Measurements from ENCODE around the gene PIAS4.

PIAS4 gene

DNA sequence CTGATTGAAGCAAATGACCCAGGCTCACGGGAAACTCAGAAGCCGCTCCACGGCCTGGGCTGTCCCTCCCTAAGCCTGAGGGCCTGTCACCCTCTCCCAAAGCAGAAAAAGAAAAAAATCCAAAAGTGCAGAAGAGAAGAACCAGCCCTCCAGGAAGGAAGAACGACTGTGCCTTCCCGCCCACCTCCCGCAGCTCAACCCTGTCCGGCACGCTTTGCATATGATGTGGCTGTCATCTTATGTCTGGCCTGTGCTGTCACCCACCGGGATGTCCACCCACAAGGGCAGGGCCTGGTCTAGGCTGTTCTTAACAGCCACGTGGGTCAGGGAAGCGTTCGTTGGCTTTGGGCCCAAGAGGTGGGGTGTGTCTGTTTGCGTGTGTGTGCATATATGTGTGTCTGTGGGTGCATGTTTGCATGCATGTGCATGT, 45.5 kb downstream of the PIAS4 start:
- no peaks in the 10 kb centered on the region for H3K9me3 ChIP-seq (ENCODE audit: control extremely low read depth in 1 of 5, control insufficient read depth in 4 of 5, insufficient read depth in 2 of 5, low read depth in 1 of 5, low read length in 4 of 5)
- no peaks in the 10 kb centered on the region for H3K27me3 ChIP-seq (replicated peaks in 2 of 5; ENCODE audit: control insufficient read depth in 4 of 5, insufficient read depth in 5 of 5, low read length in 4 of 5)
- no peak for DNase-seq
- peaks cover 11 to 69% (median 48%) of the 10 kb centered on the region in 4 experiments for H3K36me3 ChIP-seq (ENCODE audit: control insufficient read depth in 4 of 4, insufficient read depth in 4 of 4, low read length in 3 of 4)
- ChIA-PET CTCF (no interaction called here), POLR2A (no interaction called here)
- H3K4me1 ChIP-seq (ENCODE audit: control extremely low read depth in 1 of 4, control insufficient read depth in 4 of 4, insufficient read depth in 4 of 4, low read length in 3 of 4): peaks cover 0 to 17% (median 14%) of the 10 kb centered on the region in 4 experiments
- peak overlapping the region; percentile 25 to 29 for H3K27ac ChIP-seq (ENCODE audit: insufficient read depth in 1 of 2, low read depth in 1 of 2, low read length in 2 of 2, poor library complexity in 1 of 2, severe bottlenecking in 2 of 2)
- H3K4me3 ChIP-seq (ENCODE audit: control insufficient read depth in 1 of 7, extremely low read depth in 1 of 7, insufficient read depth in 4 of 7, low read depth in 2 of 7, low read length in 6 of 7): peak overlapping the region in 1 of 7 experiments; percentile 25
- WGBS (ENCODE audit: insufficient coverage): 70% methylated on average over 13 of the region's 13 CpGs

GRCh38 chr19:4053423-4054324, 46.1 kb downstream of the PIAS4 start:
- Histone ChIP-seq H3K36me3 (ENCODE audit: control insufficient read depth in 4 of 4, insufficient read depth in 4 of 4, low read length in 3 of 4) (peaks cover 11 to 66% (median 45%) of the 10 kb centered on the region in 4 experiments), H3K27ac (ENCODE audit: insufficient read depth in 1 of 2, low read depth in 1 of 2, low read length in 2 of 2, poor library complexity in 1 of 2, severe bottlenecking in 2 of 2) (no peak overlapping the region), H3K4me1 (ENCODE audit: control extremely low read depth in 1 of 4, control insufficient read depth in 4 of 4, insufficient read depth in 4 of 4, low read length in 3 of 4) (peaks cover 0 to 24% (median 18%) of the 10 kb centered on the region in 4 experiments), H3K4me3 (ENCODE audit: control insufficient read depth in 1 of 7, extremely low read depth in 1 of 7, insufficient read depth in 4 of 7, low read depth in 2 of 7, low read length in 6 of 7) (no peak overlapping the region), H3K9me3 (ENCODE audit: control extremely low read depth in 1 of 5, control insufficient read depth in 4 of 5, insufficient read depth in 2 of 5, low read depth in 1 of 5, low read length in 4 of 5) (no peaks in the 10 kb centered on the region), H3K27me3 (replicated peaks in 2 of 5; ENCODE audit: control insufficient read depth in 4 of 5, insufficient read depth in 5 of 5, low read length in 4 of 5) (no peaks in the 10 kb centered on the region)
- ChIA-PET CTCF (no interaction called here), POLR2A (no interaction called here)
- WGBS (ENCODE audit: insufficient coverage): 93% methylated on average over 72 of the region's 82 CpGs
- DNase-seq: no peak

- POLR2A ChIA-PET: interaction anchor here (0.6 kb wide), 1 partner anchor 71 kb away, joined by 3 read pairs; no protein-coding TSS in a partner anchor
- peaks cover 0 to 32% (median 26%) of the 10 kb centered on the region in 4 experiments for H3K4me1 ChIP-seq (ENCODE audit: control extremely low read depth in 1 of 4, control insufficient read depth in 4 of 4, insufficient read depth in 4 of 4, low read length in 3 of 4)
- H3K27ac ChIP-seq (ENCODE audit: insufficient read depth in 1 of 2, low read depth in 1 of 2, low read length in 2 of 2, poor library complexity in 1 of 2, severe bottlenecking in 2 of 2): no peak overlapping the region
- 97% methylated on average over 82 of the region's 91 CpGs for WGBS (ENCODE audit: insufficient coverage)
- no peaks in the 10 kb centered on the region for H3K27me3 ChIP-seq (replicated peaks in 2 of 5; ENCODE audit: control insufficient read depth in 4 of 5, insufficient read depth in 5 of 5, low read length in 4 of 5)
- H3K4me3 ChIP-seq (ENCODE audit: control insufficient read depth in 1 of 7, extremely low read depth in 1 of 7, insufficient read depth in 4 of 7, low read depth in 2 of 7, low read length in 6 of 7): no peak overlapping the region
- no peak for DNase-seq
- H3K36me3 ChIP-seq (ENCODE audit: control insufficient read depth in 4 of 4, insufficient read depth in 4 of 4, low read length in 3 of 4): peaks cover 11 to 60% (median 40%) of the 10 kb centered on the region in 4 experiments
- CTCF ChIA-PET: no interaction called here
- no peaks in the 10 kb centered on the region for H3K9me3 ChIP-seq (ENCODE audit: control extremely low read depth in 1 of 5, control insufficient read depth in 4 of 5, insufficient read depth in 2 of 5, low read depth in 1 of 5, low read length in 4 of 5)
These were observed 47.1 kb downstream of the PIAS4 start for GRCh38 chr19:4054441-4055208.

DNA sequence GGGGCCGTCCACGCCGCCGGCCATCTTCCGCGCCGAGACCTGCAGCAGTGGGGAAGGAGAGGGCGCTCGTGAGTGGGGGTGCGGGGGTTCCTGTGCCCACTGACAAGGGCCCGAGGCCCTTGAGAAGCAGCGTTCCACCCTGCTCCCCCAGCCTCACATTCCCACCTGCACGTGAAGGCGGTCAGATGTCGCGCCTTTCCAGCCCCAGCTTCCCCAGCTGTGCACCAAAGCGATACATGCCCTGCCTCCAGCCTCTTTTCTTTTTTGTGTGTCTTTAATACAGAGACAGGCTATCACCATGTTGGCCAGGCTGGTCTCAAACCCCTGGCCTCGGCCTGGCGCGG, 47.6 kb downstream of the PIAS4 start:
- Histone ChIP-seq H3K4me1 (ENCODE audit: control extremely low read depth in 1 of 4, control insufficient read depth in 4 of 4, insufficient read depth in 4 of 4, low read length in 3 of 4) (peaks cover 0 to 34% (median 28%) of the 10 kb centered on the region in 4 experiments), H3K9me3 (ENCODE audit: control extremely low read depth in 1 of 5, control insufficient read depth in 4 of 5, insufficient read depth in 2 of 5, low read depth in 1 of 5, low read length in 4 of 5) (no peaks in the 10 kb centered on the region), H3K27me3 (replicated peaks in 2 of 5; ENCODE audit: control insufficient read depth in 4 of 5, insufficient read depth in 5 of 5, low read length in 4 of 5) (no peaks in the 10 kb centered on the region), H3K27ac (ENCODE audit: insufficient read depth in 1 of 2, low read depth in 1 of 2, low read length in 2 of 2, poor library complexity in 1 of 2, severe bottlenecking in 2 of 2) (no peak overlapping the region), H3K36me3 (ENCODE audit: control insufficient read depth in 4 of 4, insufficient read depth in 4 of 4, low read length in 3 of 4) (peaks cover 11 to 57% (median 37%) of the 10 kb centered on the region in 4 experiments), H3K4me3 (ENCODE audit: control insufficient read depth in 1 of 7, extremely low read depth in 1 of 7, insufficient read depth in 4 of 7, low read depth in 2 of 7, low read length in 6 of 7) (no peak overlapping the region)
- POLR2A ChIA-PET: interaction anchor here (0.6 kb wide), 1 partner anchor 71 kb away, joined by 3 read pairs; no protein-coding TSS in a partner anchor
- CTCF ChIA-PET: no interaction called here
- no peak for DNase-seq
- WGBS (ENCODE audit: insufficient coverage): 95% methylated on average over 8 of the region's 20 CpGs

DNA sequence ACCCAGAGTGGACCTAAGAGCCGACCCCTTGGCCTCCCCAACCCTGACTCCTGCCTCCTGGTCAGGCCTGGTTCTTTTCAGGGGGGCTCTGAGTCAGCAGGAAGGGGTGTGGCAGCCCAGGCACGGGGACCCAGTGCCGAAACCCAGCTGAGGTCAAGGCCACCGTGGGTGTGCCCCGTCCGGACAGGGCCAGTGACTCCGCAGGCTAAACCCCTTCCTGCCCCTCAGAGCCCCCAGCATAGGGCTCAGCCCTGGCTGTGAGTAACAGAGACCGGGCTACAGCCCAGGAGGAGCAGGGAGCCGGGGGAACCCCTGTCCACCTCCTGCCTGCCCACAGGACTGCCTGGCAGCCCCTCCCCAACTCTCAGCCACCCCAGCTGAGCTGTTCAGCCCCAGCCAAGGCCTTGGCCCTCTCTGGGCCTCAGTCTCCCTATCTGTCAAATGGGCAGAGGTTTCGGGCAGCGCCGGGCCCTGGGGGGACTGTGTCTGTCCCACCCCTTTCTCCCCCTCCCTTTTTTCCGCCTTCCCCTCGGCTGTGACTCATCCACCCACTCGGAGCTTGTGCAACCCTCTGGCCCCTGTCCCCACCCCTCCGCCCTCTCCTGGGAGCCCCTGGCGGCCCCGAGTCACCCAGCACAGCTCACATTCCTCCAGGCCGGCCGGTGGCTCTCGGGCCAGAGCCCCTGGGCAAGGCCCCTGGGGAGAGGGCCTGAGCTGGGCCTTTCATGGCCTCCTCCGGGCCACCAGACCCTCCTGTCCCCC, 50.6 kb downstream of the PIAS4 start:
- Histone ChIP-seq H3K27me3 (replicated peaks in 2 of 5; ENCODE audit: control insufficient read depth in 4 of 5, insufficient read depth in 5 of 5, low read length in 4 of 5) (no peaks in the 10 kb centered on the region), H3K4me1 (ENCODE audit: control extremely low read depth in 1 of 4, control insufficient read depth in 4 of 4, insufficient read depth in 4 of 4, low read length in 3 of 4) (peaks cover 0 to 32% (median 24%) of the 10 kb centered on the region in 4 experiments), H3K4me3 (ENCODE audit: control insufficient read depth in 1 of 7, extremely low read depth in 1 of 7, insufficient read depth in 4 of 7, low read depth in 2 of 7, low read length in 6 of 7) (no peak overlapping the region), H3K36me3 (ENCODE audit: control insufficient read depth in 4 of 4, insufficient read depth in 4 of 4, low read length in 3 of 4) (peaks cover 10 to 58% (median 27%) of the 10 kb centered on the region in 4 experiments), H3K9me3 (ENCODE audit: control extremely low read depth in 1 of 5, control insufficient read depth in 4 of 5, insufficient read depth in 2 of 5, low read depth in 1 of 5, low read length in 4 of 5) (no peaks in the 10 kb centered on the region), H3K27ac (ENCODE audit: insufficient read depth in 1 of 2, low read depth in 1 of 2, low read length in 2 of 2, poor library complexity in 1 of 2, severe bottlenecking in 2 of 2) (peak overlapping the region; percentile 40 to 74)
- ChIA-PET POLR2A (interaction anchor here (1.3 kb wide), 1 partner anchor 16 kb away, joined by 5 read pairs; no protein-coding TSS in a partner anchor), CTCF (interaction anchor here (0.6 to 0.9 kb wide), 2 partner anchors 65 to 195 kb away, joined by 3 read pairs; no protein-coding TSS in a partner anchor)
- 64% methylated on average over 18 of the region's 22 CpGs for WGBS (ENCODE audit: insufficient coverage)
- DNase-seq: peak; percentile 58 to 84 (median 83)

DNA sequence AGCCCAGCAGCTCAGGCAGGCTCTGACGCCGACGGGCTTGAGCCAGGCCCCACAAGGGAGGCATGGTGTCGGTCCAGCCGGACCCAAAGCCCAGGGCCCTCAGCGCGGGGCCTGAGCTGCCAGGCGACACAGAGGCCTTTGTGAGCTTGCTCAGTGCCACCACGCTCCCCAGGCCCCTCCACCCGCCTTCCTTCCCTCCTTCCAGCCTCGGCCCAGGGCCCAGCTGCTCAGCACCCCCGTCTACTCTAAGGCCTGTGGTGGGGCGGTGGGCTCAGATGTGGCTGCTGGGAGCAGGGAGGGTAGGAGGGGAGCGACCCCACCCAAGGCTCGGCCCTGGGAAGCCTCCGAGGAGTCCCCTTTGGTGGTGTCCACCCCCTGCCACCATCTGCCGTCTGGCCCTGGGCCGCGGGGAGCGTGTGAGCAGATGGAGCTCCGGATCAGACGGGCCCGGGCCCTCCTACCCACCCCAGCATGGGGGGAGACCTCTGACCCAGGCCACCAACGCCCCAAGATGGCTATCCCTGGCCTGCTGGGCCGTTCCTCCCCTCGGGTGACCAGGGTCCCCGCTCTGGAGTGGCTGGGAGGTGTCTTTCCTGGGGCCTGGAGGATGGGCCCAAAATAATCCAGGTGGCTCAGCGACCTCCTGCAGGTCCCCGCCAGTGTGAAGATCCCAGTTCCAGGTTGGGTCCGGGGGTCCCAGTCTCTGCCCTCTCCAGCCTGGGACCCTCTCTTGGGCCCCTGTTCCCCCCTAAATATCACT, 51.3 kb downstream of the PIAS4 start:
- 74% methylated on average over 21 of the region's 30 CpGs for whole genome bisulfite sequencing (ENCODE audit: insufficient coverage)

More for the DNA sequence above, 51.3 kb downstream of the PIAS4 start:
- no peaks in the 10 kb centered on the region for H3K27me3 ChIP-seq (replicated peaks in 2 of 5; ENCODE audit: control insufficient read depth in 4 of 5, insufficient read depth in 5 of 5, low read length in 4 of 5)
- H3K9me3 ChIP-seq (ENCODE audit: control extremely low read depth in 1 of 5, control insufficient read depth in 4 of 5, insufficient read depth in 2 of 5, low read depth in 1 of 5, low read length in 4 of 5): no peaks in the 10 kb centered on the region
- CTCF ChIA-PET: interaction anchor here (0.9 kb wide), 1 partner anchor 66 kb away, joined by 3 read pairs; no protein-coding TSS in a partner anchor
- peak in 1 of 3 donors; percentile 43 for DNase-seq
- H3K27ac ChIP-seq (ENCODE audit: insufficient read depth in 1 of 2, low read depth in 1 of 2, low read length in 2 of 2, poor library complexity in 1 of 2, severe bottlenecking in 2 of 2): peak overlapping the region; percentile 40 to 74
- H3K36me3 ChIP-seq (ENCODE audit: control insufficient read depth in 4 of 4, insufficient read depth in 4 of 4, low read length in 3 of 4): peaks cover 3 to 56% (median 21%) of the 10 kb centered on the region in 4 experiments
- POLR2A ChIA-PET: interaction anchor here (1.3 kb wide), 1 partner anchor 17 kb away, joined by 5 read pairs; no protein-coding TSS in a partner anchor
- H3K4me1 ChIP-seq (ENCODE audit: control extremely low read depth in 1 of 4, control insufficient read depth in 4 of 4, insufficient read depth in 4 of 4, low read length in 3 of 4): peaks cover 0 to 34% (median 30%) of the 10 kb centered on the region in 4 experiments
- H3K4me3 ChIP-seq (ENCODE audit: control insufficient read depth in 1 of 7, extremely low read depth in 1 of 7, insufficient read depth in 4 of 7, low read depth in 2 of 7, low read length in 6 of 7): no peak overlapping the region
